ENCODE data around the gene DYNC1I1.

DYNC1I1 gene

GRCh38 chr7:96055717-96056116, 283.4 kb downstream of the DYNC1I1 start:
- TF ChIP-seq, protein P1, sequence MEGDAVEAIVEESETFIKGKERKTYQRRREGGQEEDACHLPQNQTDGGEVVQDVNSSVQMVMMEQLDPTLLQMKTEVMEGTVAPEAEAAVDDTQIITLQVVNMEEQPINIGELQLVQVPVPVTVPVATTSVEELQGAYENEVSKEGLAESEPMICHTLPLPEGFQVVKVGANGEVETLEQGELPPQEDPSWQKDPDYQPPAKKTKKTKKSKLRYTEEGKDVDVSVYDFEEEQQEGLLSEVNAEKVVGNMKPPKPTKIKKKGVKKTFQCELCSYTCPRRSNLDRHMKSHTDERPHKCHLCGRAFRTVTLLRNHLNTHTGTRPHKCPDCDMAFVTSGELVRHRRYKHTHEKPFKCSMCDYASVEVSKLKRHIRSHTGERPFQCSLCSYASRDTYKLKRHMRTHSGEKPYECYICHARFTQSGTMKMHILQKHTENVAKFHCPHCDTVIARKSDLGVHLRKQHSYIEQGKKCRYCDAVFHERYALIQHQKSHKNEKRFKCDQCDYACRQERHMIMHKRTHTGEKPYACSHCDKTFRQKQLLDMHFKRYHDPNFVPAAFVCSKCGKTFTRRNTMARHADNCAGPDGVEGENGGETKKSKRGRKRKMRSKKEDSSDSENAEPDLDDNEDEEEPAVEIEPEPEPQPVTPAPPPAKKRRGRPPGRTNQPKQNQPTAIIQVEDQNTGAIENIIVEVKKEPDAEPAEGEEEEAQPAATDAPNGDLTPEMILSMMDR (conservative IDR thresholded peaks at IDR 0.05; ENCODE audit: low read depth, low read length) = no peak
- no peaks in the 10 kb centered on the region for H4K20me1 ChIP-seq (ENCODE audit: insufficient read depth)

GRCh38 chr7:96059075-96059474, 286.7 kb downstream of the DYNC1I1 start:
- Histone ChIP-seq H4K20me1 (ENCODE audit: insufficient read depth) (no peaks in the 10 kb centered on the region), H3K36me3 (ENCODE audit: insufficient read depth) (no peaks in the 10 kb centered on the region), H3K9ac (no peak overlapping the region), H3K27ac (no peak overlapping the region), H3K4me2 (no peak overlapping the region), H3K4me1 (ENCODE audit: low read depth, poor library complexity, severe bottlenecking) (no peaks in the 10 kb centered on the region), H3K4me3 (IDR thresholded peaks at IDR 0.05; ENCODE audit: insufficient read depth, low read depth, low read length) (no peak overlapping the region), H2AFZ (ENCODE audit: low read depth) (no peak overlapping the region), H3K79me2 (ENCODE audit: insufficient read depth, low read depth) (no peaks in the 10 kb centered on the region), H3K27me3 (ENCODE audit: insufficient read depth, low read depth) (no peaks in the 10 kb centered on the region)
- TF ChIP-seq, protein P1 (conservative IDR thresholded peaks at IDR 0.05; ENCODE audit: low read depth, low read length) = no peak

More at GRCh38 chr7:96055717-96056116, 283.4 kb downstream of the DYNC1I1 start:
- no peaks in the 10 kb centered on the region for H3K4me1 ChIP-seq (ENCODE audit: low read depth, poor library complexity, severe bottlenecking)
- no peaks in the 10 kb centered on the region for H3K36me3 ChIP-seq (ENCODE audit: insufficient read depth)
- H3K27me3 ChIP-seq (ENCODE audit: insufficient read depth, low read depth) = no peaks in the 10 kb centered on the region
- H3K4me3 ChIP-seq (IDR thresholded peaks at IDR 0.05; ENCODE audit: insufficient read depth, low read depth, low read length) = no peak overlapping the region
- H2AFZ ChIP-seq (ENCODE audit: low read depth) = no peak overlapping the region
- H3K4me2 ChIP-seq = no peak overlapping the region
- H3K27ac ChIP-seq = no peak overlapping the region
- no peaks in the 10 kb centered on the region for H3K79me2 ChIP-seq (ENCODE audit: insufficient read depth, low read depth)
- no peak overlapping the region for H3K9ac ChIP-seq

GRCh38 chr7:96061009-96061408, 288.7 kb downstream of the DYNC1I1 start:
- Histone ChIP-seq H3K27me3 (ENCODE audit: insufficient read depth, low read depth) (no peaks in the 10 kb centered on the region), H3K36me3 (ENCODE audit: insufficient read depth) (no peaks in the 10 kb centered on the region), H3K27ac (no peak overlapping the region), H3K9ac (no peak overlapping the region), H4K20me1 (ENCODE audit: insufficient read depth) (no peaks in the 10 kb centered on the region), H2AFZ (ENCODE audit: low read depth) (no peak overlapping the region), H3K4me2 (no peak overlapping the region), H3K4me1 (ENCODE audit: low read depth, poor library complexity, severe bottlenecking) (no peaks in the 10 kb centered on the region), H3K79me2 (ENCODE audit: insufficient read depth, low read depth) (no peaks in the 10 kb centered on the region), H3K4me3 (IDR thresholded peaks at IDR 0.05; ENCODE audit: insufficient read depth, low read depth, low read length) (no peak overlapping the region)
- TF ChIP-seq, protein P1 (conservative IDR thresholded peaks at IDR 0.05; ENCODE audit: low read depth, low read length) = no peak

DNA sequence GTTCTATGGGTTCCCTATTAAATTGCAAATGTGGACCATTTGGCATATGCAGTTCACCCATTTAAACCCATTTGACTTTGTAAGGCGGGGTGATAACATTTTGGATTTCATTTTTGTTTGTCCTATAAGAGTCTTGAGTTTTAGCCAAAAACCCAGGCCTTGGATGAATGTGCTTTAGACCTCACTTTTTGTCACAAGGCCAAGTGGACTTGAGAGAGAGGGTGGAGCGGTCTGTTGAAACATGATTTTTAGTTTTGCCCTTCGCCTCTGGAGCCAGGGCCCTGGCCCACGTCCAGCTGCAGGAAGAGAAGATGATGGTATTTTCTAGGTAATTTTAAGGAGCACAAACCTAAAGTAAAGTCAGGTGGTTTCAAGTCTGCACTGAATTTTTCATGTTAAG, 289.5 kb downstream of the DYNC1I1 start:
- Histone ChIP-seq H3K27ac (no peak overlapping the region), H3K4me2 (no peak overlapping the region), H3K36me3 (ENCODE audit: insufficient read depth) (no peaks in the 10 kb centered on the region), H4K20me1 (ENCODE audit: insufficient read depth) (no peaks in the 10 kb centered on the region), H3K9ac (no peak overlapping the region), H3K4me3 (IDR thresholded peaks at IDR 0.05; ENCODE audit: insufficient read depth, low read depth, low read length) (no peak overlapping the region), H3K79me2 (ENCODE audit: insufficient read depth, low read depth) (no peaks in the 10 kb centered on the region), H3K4me1 (ENCODE audit: low read depth, poor library complexity, severe bottlenecking) (no peaks in the 10 kb centered on the region), H2AFZ (ENCODE audit: low read depth) (no peak overlapping the region), H3K27me3 (ENCODE audit: insufficient read depth, low read depth) (no peaks in the 10 kb centered on the region)
- TF ChIP-seq, protein P1 (conservative IDR thresholded peaks at IDR 0.05; ENCODE audit: low read depth, low read length) = no peak

All from KMS-11 (cell line).